ENCODE measurements around the gene MAU2. TPM values are rescaled to one million over a fixed set of nuclear protein-coding genes. Genes with fewer than 3 reads are reported as not detected.

MAU2 gene
- total and polyA plus RNA-seq, 2 of the 13 experiments (the other 11 are each of a cell fraction or from before 2014, with no cell fraction given) = 16.8 to 33.8 TPM

GRCh38 chr19:19372656-19373416 is 52.2 kb downstream of the MAU2 start (continued):
- TF ChIP-seq ZBTB40 (IDR thresholded peaks at IDR 0.05) (no peak; the same call in 1 of the 2 replicates), ZBTB40 (CRISPR knock-in tag; IDR thresholded peaks at IDR 0.05) (no peak; the same call in 1 of the 2 replicates), NR2F6 (IDR thresholded peaks at IDR 0.05) (no peak), NR2F6 (CRISPR knock-in tag; IDR thresholded peaks at IDR 0.05) (no peak), TEAD2 (CRISPR knock-in tag; IDR thresholded peaks at IDR 0.05) (no peak), ZNF615 (CRISPR knock-in tag; IDR thresholded peaks at IDR 0.05; ENCODE audit: borderline replicate concordance) (no peak), BORCS8-MEF2B (CRISPR knock-in tag; IDR thresholded peaks at IDR 0.05) (no peak), RORA (CRISPR knock-in tag; IDR thresholded peaks at IDR 0.05) (no peak), ZZZ3 (CRISPR knock-in tag; IDR thresholded peaks at IDR 0.05; ENCODE audit: borderline replicate concordance) (no peak), REXO4 (CRISPR knock-in tag; IDR thresholded peaks at IDR 0.05; ENCODE audit: borderline replicate concordance) (no peak), ZBTB34 (CRISPR knock-in tag; IDR thresholded peaks at IDR 0.05) (no peak), BHLHE40 (IDR thresholded peaks at IDR 0.05; ENCODE audit: low read length) (no peak), ZC3H4 (CRISPR knock-in tag; IDR thresholded peaks at IDR 0.05; ENCODE audit: borderline replicate concordance) (0 out of 2 replicates have a peak, but pooled peaks have one; percentile 38), ELF3 (CRISPR knock-in tag; IDR thresholded peaks at IDR 0.05) (peak; percentile 94), SRY (CRISPR knock-in tag; IDR thresholded peaks at IDR 0.05) (no peak), KDM6A (CRISPR knock-in tag; IDR thresholded peaks at IDR 0.05; ENCODE audit: low read depth) (0 out of 2 replicates have a peak, but pooled peaks have one; percentile 42), FOXJ3 (CRISPR knock-in tag; IDR thresholded peaks at IDR 0.05; ENCODE audit: borderline replicate concordance) (no peak), ZNF260 (CRISPR knock-in tag; IDR thresholded peaks at IDR 0.05; ENCODE audit: borderline replicate concordance, low read depth) (no peak), SMARCE1 (IDR thresholded peaks at IDR 0.05; ENCODE audit: borderline replicate concordance) (no peak), KAT2B (IDR thresholded peaks at IDR 0.05; ENCODE audit: borderline replicate concordance, low read depth, low read length) (no peak), ZNF713 (CRISPR knock-in tag; IDR thresholded peaks at IDR 0.05) (no peak)

Data from HepG2 (cell line).